Kidney (tissue), 14 donors: ENCODE measurements around the gene TMEM143. TPM values are rescaled to one million over a fixed set of nuclear protein-coding genes. Genes with fewer than 3 reads are reported as not detected.

ENCODE experiments used
- DNase-seq, 5 donors: peaks; one replicate each; pipeline ENCODE4 v3.0.0-alpha.2; 2013 to 2020
- FAIRE-seq: peaks from 2 replicates; lab custom pipeline; 2012; peaks lifted over from hg19 to GRCh38; lab: Jason Lieb, UNC
- H3K27ac ChIP-seq, 2 donors: one replicate each; pipeline ENCODE4 v1.7.0; 2013; ENCODE audit warnings: low read depth in 2 of 2, low read length in 2 of 2, inconsistent platforms in 1 of 2
- H3K27me3 ChIP-seq: one replicate; pipeline ENCODE4 v1.7.1; 2013; ENCODE audit warnings: low read length, inconsistent platforms; ENCODE audit not compliant: control insufficient read depth, insufficient read depth
- H3K36me3 ChIP-seq, 3 donors: one replicate each; pipeline versions ENCODE4 v1.7.0 to v1.7.1; 2013; ENCODE audit warnings: low read length in 3 of 3, control low read depth in 1 of 3, inconsistent platforms in 1 of 3; ENCODE audit not compliant: insufficient read depth in 3 of 3, control insufficient read depth in 2 of 3
- H3K4me1 ChIP-seq, 3 donors: one replicate each; pipeline versions ENCODE4 v1.7.0 to v1.7.1; 2013; ENCODE audit warnings: low read length in 3 of 3, inconsistent platforms in 1 of 3, low read depth in 1 of 3; ENCODE audit not compliant: control insufficient read depth in 2 of 3, insufficient read depth in 2 of 3
- H3K4me3 ChIP-seq, 3 donors: one replicate each; pipeline versions ENCODE4 v1.7.0 to v1.8.1; 2013; ENCODE audit warnings: low read length in 3 of 3, control low read depth in 1 of 3, inconsistent platforms in 1 of 3
- H3K9ac ChIP-seq, 3 donors: one replicate each; pipeline versions ENCODE4 v1.7.0 to v1.7.1; 2013; ENCODE audit warnings: low read length in 3 of 3, control low read depth in 1 of 3, inconsistent platforms in 1 of 3
- H3K9me3 ChIP-seq, 3 donors: one replicate each; pipeline versions ENCODE4 v1.7.0 to v1.7.1; 2013; ENCODE audit warnings: low read length in 3 of 3, control low read depth in 1 of 3, inconsistent platforms in 1 of 3; ENCODE audit not compliant: control insufficient read depth in 2 of 3, insufficient read depth in 1 of 3
- intact Hi-C: fragments of 100-400 bp; cut with DNase I; formaldehyde crosslinking; loops from one replicate; pipeline ENCODE4 v1.11.1; 2022
- polyA plus RNA-seq: library from polyadenylated mRNA; stranded (reverse); fragments of 350-450 nt; fragmentation: Illumina TruSeq; extraction: RNeasy Lipid Tissue Mini Kit (QIAGEN cat#74804); gene quantifications from one replicate; pipeline ENCODE4 v1.2.3, GENCODE V29; 2014; ENCODE audit warnings: low read depth, low replicate concordance; ENCODE audit not compliant: insufficient read depth
- total RNA-seq: library from RNA; stranded (reverse); fragmentation: NEBNext Ultra II Directional; extraction: Animal tissue kit (Norgen Biotek cat#: 25700); gene quantifications from one replicate; pipeline ENCODE4 v1.2.1, GENCODE V29; 2021
- TF ChIP-seq, protein P1 (sequence below): IDR thresholded peaks from 3 replicates; pipeline ENCODE4 v1.5.1; 2012; ENCODE audit warnings: mild to moderate bottlenecking, moderate library complexity, borderline replicate concordance; ENCODE audit not compliant: insufficient read depth; ENCODE audit errors: extremely low read depth
- donor health status: control.
- donor health status: control.
- donor health status: control.
- donor health status: control.
- donor health status: control.
- donor health status: DM: yes; HTN: yes; CAD: no.
- donor health status: Normal renal cell carcinoma (clear cell type).

TMEM143 gene
- total and polyA plus RNA-seq, 2 donors from 2014 or later, result 9.2 to 15.7 TPM

GRCh38 chr19:48382286-48382685 lies 18.5 kb upstream of the TMEM143 start:
- peaks cover 3 to 28% (median 18%) of the 10 kb centered on the region in 3 donors for H3K36me3 ChIP-seq
- no peak overlapping the region for H3K4me3 ChIP-seq
- H3K27me3 ChIP-seq, result no peaks in the 10 kb centered on the region
- TF ChIP-seq, protein P1, sequence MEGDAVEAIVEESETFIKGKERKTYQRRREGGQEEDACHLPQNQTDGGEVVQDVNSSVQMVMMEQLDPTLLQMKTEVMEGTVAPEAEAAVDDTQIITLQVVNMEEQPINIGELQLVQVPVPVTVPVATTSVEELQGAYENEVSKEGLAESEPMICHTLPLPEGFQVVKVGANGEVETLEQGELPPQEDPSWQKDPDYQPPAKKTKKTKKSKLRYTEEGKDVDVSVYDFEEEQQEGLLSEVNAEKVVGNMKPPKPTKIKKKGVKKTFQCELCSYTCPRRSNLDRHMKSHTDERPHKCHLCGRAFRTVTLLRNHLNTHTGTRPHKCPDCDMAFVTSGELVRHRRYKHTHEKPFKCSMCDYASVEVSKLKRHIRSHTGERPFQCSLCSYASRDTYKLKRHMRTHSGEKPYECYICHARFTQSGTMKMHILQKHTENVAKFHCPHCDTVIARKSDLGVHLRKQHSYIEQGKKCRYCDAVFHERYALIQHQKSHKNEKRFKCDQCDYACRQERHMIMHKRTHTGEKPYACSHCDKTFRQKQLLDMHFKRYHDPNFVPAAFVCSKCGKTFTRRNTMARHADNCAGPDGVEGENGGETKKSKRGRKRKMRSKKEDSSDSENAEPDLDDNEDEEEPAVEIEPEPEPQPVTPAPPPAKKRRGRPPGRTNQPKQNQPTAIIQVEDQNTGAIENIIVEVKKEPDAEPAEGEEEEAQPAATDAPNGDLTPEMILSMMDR, result no peak
- DNase-seq, result no peak
- H3K4me1 ChIP-seq, result no peaks in the 10 kb centered on the region
- H3K9me3 ChIP-seq, result no peaks in the 10 kb centered on the region
- intact Hi-C loops, result no loop called here
- H3K9ac ChIP-seq, result no peak overlapping the region
- H3K27ac ChIP-seq, result no peak overlapping the region
- FAIRE-seq, result no peak

- no peak overlapping the region for H3K9ac ChIP-seq
- DNase-seq (no peak), FAIRE-seq (no peak)
- H3K36me3 ChIP-seq, result peaks cover 3 to 23% (median 18%) of the 10 kb centered on the region in 3 donors
- H3K27ac ChIP-seq, result no peak overlapping the region
- intact Hi-C loops, result no loop called here
- no peak overlapping the region for H3K4me3 ChIP-seq
- H3K4me1 ChIP-seq, result no peaks in the 10 kb centered on the region
- TF ChIP-seq, protein P1, result no peak
- no peaks in the 10 kb centered on the region for H3K27me3 ChIP-seq
- no peaks in the 10 kb centered on the region for H3K9me3 ChIP-seq
These were observed 17.6 kb upstream of the TMEM143 start for GRCh38 chr19:48381178-48381950.

GRCh38 chr19:48379058-48379457 lies 15.3 kb upstream of the TMEM143 start:
- no peak for FAIRE-seq
- no peak for DNase-seq
- no peak overlapping the region for H3K9ac ChIP-seq
- no peaks in the 10 kb centered on the region for H3K27me3 ChIP-seq
- peaks cover 0 to 11% (median 5%) of the 10 kb centered on the region in 3 donors for H3K36me3 ChIP-seq
- intact Hi-C loops, result no loop called here
- no peak overlapping the region for H3K27ac ChIP-seq
- TF ChIP-seq, protein P1, result no peak
- no peaks in the 10 kb centered on the region for H3K4me1 ChIP-seq
- no peak overlapping the region for H3K4me3 ChIP-seq
- H3K9me3 ChIP-seq, result no peaks in the 10 kb centered on the region
